PC-3 (cell line): ENCODE results near the gene EED. TPM values are rescaled to one million over a fixed set of nuclear protein-coding genes. Genes with fewer than 3 reads are reported as not detected.

ENCODE experiments used
- ATAC-seq: fragments of 200-7000 bp; cut with Tn5 transposase; 2 replicates; pipeline ENCODE4 v1.9.1; 2020; ENCODE audit warnings: mild to moderate bottlenecking, moderate library complexity
- BruUV-seq: library from RNA; stranded (reverse); fragments of 400-500 nt; replicated peaks from 2 replicates; lab custom pipeline; 2021; lab: Mats Ljungman, UMichigan
- CTCF ChIA-PET: fragments of 300-600 bp; sonication (Branson Sonifier 250); formaldehyde crosslinking; loops from one replicate; lab custom pipeline; 2022; ENCODE audit warnings: antibody characterized with exemption; lab: Charles Lee
- POLR2A ChIA-PET: fragments of 300-600 bp; sonication (Branson Sonifier 250); formaldehyde crosslinking; loops from one replicate; lab custom pipeline; 2022; ENCODE audit warnings: antibody characterized with exemption; ENCODE audit not compliant: unreplicated experiment; lab: Charles Lee
- DNase-seq: peaks from one replicate; pipeline ENCODE4 v3.0.0-alpha.2; 2015
- H2AFZ ChIP-seq: fragments of 300-600 bp; sonication (generic); 2 replicates; pipeline ENCODE4 v1.6.0; 2016; ENCODE audit warnings: antibody characterized with exemption, low read length
- H3F3A ChIP-seq: fragments of 300-600 bp; sonication (generic); one replicate; pipeline ENCODE4 v1.6.0; 2017; ENCODE audit warnings: antibody characterized with exemption, low read length, control low read depth, mild to moderate bottlenecking; ENCODE audit not compliant: unreplicated experiment
- H3K27ac ChIP-seq: fragments of 300-600 bp; sonication (generic); 2 replicates; pipeline ENCODE4 v1.5.1; 2016; ENCODE audit warnings: mild to moderate bottlenecking, low read length
- H3K27me3 ChIP-seq: fragments of 300-600 bp; sonication (generic); 2 replicates; pipeline ENCODE4 v1.6.1; 2016; ENCODE audit warnings: low read length, mixed read lengths
- H3K36me3 ChIP-seq: fragments of 300-600 bp; sonication (generic); 2 replicates; pipeline ENCODE4 v1.6.1; 2016; ENCODE audit warnings: low read depth, mixed run types, low read length, mixed read lengths
- H3K4me1 ChIP-seq: fragments of 300-600 bp; sonication (generic); 2 replicates; pipeline ENCODE4 v1.5.1; 2016; ENCODE audit warnings: low read length; ENCODE audit not compliant: insufficient read depth
- H3K4me2 ChIP-seq: fragments of 300-600 bp; sonication (generic); 2 replicates; pipeline ENCODE4 v1.6.0; 2016; ENCODE audit warnings: low read length
- H3K4me3 ChIP-seq: fragments of 300-600 bp; sonication (generic); 2 replicates; pipeline ENCODE4 v1.5.1; 2016; ENCODE audit warnings: mild to moderate bottlenecking, low read length, mixed read lengths
- H3K79me2 ChIP-seq: fragments of 300-600 bp; sonication (generic); 2 replicates; pipeline ENCODE4 v1.6.1; 2017; ENCODE audit warnings: low read length, mixed read lengths
- H3K9ac ChIP-seq: fragments of 300-600 bp; sonication (generic); 2 replicates; pipeline ENCODE4 v1.6.0; 2016; ENCODE audit warnings: mild to moderate bottlenecking, low read length
- H3K9me2 ChIP-seq: fragments of 300-600 bp; sonication (generic); replicated peaks from 2 replicates; pipeline ENCODE4 v1.6.1; 2016; ENCODE audit warnings: mixed run types, low read length, mixed read lengths
- H3K9me3 ChIP-seq: fragments of 300-600 bp; sonication (generic); 2 replicates; pipeline ENCODE4 v1.6.1; 2016; ENCODE audit warnings: low read length, mixed read lengths
- H4K20me1 ChIP-seq: fragments of 300-600 bp; sonication (generic); 2 replicates; pipeline ENCODE4 v1.6.1; 2016; ENCODE audit warnings: low read length, mixed read lengths
- EZH2 ChIP-seq: fragments of 300-600 bp; sonication (generic); IDR thresholded peaks from one replicate; pipeline ENCODE4 v1.6.1; 2017; ENCODE audit warnings: antibody characterized with exemption, mild to moderate bottlenecking, low read length; ENCODE audit not compliant: unreplicated experiment
- EZH2phosphoT487 ChIP-seq: fragments of 300-600 bp; sonication (generic); IDR thresholded peaks from 2 replicates; pipeline ENCODE4 v1.6.1; 2018; ENCODE audit warnings: mild to moderate bottlenecking, antibody characterized with exemption, low read length, borderline replicate concordance
- intact Hi-C: fragments of 100-400 bp; cut with micrococcal nuclease; formaldehyde crosslinking; loops from 2 replicates; pipeline ENCODE4 v1.9.0; 2023
- total RNA-seq: library from RNA; depleted of rRNA; stranded (reverse); fragments of >200 nt; gene quantifications from 2 replicates; pipeline ENCODE4 v1.2.3, GENCODE V29; 2014
- TF ChIP-seq, protein P1 (sequence below): fragments of 300-600 bp; sonication (generic); conservative IDR thresholded peaks from 2 replicates; pipeline ENCODE4 v1.5.1; 2017; ENCODE audit warnings: antibody characterized with exemption, low read depth, mild to moderate bottlenecking, low read length

EED gene
- total RNA-seq, 1 experiment from 2014 or later = 17.6 TPM

DNA sequence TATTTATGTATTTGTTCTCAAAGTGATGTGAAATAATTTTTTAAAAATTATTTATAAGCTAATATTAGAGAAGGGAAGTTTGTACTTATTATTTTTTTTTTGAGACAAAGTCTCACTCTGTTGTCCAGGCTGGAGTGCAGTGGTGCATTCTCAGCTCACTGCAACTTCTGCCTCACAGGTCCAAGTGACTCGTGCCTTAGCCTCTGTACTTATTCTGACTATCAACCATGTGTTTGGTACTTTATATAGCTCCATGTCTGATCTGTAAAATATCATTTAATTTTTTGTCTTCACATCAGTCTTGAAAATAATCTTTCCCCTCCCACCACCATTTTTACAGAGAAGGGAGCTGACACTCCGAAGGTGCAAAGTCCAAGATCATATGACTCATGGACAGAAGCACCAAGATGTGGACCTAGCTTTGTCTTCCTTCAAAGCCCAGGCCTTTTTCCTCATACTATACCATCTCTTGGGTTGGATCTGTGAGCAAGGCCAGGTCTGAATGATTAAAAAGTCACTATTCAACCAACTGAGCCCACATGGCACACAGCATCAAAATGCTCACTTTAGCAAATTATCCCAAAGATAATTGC, 32.4 kb upstream of the EED start:
- no TSS peak for BruUV-seq
- Histone ChIP-seq H3K9me2 (no peaks in the 10 kb centered on the region), H3F3A (no peaks in the 10 kb centered on the region), H3K27ac (no peak overlapping the region), H3K9me3 (no peaks in the 10 kb centered on the region), H3K9ac (no peak overlapping the region), H3K4me3 (no peak overlapping the region), H3K4me1 (no peaks in the 10 kb centered on the region), H3K36me3 (no peaks in the 10 kb centered on the region), H2AFZ (no peak overlapping the region), H3K27me3 (no peaks in the 10 kb centered on the region), H4K20me1 (no peaks in the 10 kb centered on the region), H3K4me2 (no peak overlapping the region), H3K79me2 (no peaks in the 10 kb centered on the region)
- ChIA-PET POLR2A (no interaction called here), CTCF (no interaction called here)
- intact Hi-C loops = no loop called here
- ATAC-seq (no peak), DNase-seq (no peak)
- TF ChIP-seq, protein P1, sequence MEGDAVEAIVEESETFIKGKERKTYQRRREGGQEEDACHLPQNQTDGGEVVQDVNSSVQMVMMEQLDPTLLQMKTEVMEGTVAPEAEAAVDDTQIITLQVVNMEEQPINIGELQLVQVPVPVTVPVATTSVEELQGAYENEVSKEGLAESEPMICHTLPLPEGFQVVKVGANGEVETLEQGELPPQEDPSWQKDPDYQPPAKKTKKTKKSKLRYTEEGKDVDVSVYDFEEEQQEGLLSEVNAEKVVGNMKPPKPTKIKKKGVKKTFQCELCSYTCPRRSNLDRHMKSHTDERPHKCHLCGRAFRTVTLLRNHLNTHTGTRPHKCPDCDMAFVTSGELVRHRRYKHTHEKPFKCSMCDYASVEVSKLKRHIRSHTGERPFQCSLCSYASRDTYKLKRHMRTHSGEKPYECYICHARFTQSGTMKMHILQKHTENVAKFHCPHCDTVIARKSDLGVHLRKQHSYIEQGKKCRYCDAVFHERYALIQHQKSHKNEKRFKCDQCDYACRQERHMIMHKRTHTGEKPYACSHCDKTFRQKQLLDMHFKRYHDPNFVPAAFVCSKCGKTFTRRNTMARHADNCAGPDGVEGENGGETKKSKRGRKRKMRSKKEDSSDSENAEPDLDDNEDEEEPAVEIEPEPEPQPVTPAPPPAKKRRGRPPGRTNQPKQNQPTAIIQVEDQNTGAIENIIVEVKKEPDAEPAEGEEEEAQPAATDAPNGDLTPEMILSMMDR = no peak
- no peak for TF ChIP-seq EZH2phosphoT487
- no peak for TF ChIP-seq EZH2

DNA sequence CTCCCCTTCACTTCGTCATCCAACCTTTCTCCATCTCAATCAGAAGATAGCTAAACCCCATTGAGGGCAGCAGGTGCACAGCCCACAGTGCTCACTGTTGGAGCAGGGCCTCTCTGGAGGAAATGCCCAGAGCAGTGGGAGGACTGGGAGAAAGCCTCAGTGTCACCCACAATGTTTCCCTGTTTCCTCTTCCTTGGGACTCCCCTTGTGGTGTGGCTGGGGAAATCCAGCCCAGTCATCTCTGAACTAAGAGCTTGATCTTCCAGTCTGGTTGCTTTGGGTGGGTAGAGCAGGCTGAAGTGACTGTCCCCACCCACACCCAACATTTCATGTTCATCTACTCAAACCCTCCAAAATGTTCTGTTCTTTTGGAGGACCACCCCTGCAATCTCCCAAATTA, 29.8 kb upstream of the EED start:
- H3K4me1 ChIP-seq = no peaks in the 10 kb centered on the region
- ATAC-seq = no peak
- no peaks in the 10 kb centered on the region for H3K36me3 ChIP-seq
- H3F3A ChIP-seq = no peaks in the 10 kb centered on the region
- H3K79me2 ChIP-seq = no peaks in the 10 kb centered on the region
- ChIA-PET CTCF (interaction anchor here (1.0 kb wide), 1 partner anchor 173 kb away, joined by 3 read pairs; no protein-coding TSS in a partner anchor), POLR2A (no interaction called here)
- no peak overlapping the region for H2AFZ ChIP-seq
- H3K9ac ChIP-seq = no peak overlapping the region
- BruUV-seq = no TSS peak
- H3K4me3 ChIP-seq = no peak overlapping the region
- H4K20me1 ChIP-seq = no peaks in the 10 kb centered on the region
- TF ChIP-seq EZH2 = no peak
- no peak for TF ChIP-seq EZH2phosphoT487
- TF ChIP-seq, protein P1 = no peak; the same call in 1 of the 2 replicates
- H3K27me3 ChIP-seq = no peaks in the 10 kb centered on the region
- peak; percentile 21 for DNase-seq
- no peaks in the 10 kb centered on the region for H3K9me3 ChIP-seq
- H3K9me2 ChIP-seq = no peaks in the 10 kb centered on the region
- intact Hi-C loops = loop anchor here (5.0 kb wide), 1 partner anchor 172 kb away; no protein-coding TSS in a partner anchor
- H3K4me2 ChIP-seq = no peak overlapping the region
- no peak overlapping the region for H3K27ac ChIP-seq
